GM21529 (cell line): Measurements from ENCODE around the gene HOGA1.

Experiments used
- ATAC-seq: cut with Tn5 transposase; IDR thresholded peaks from one replicate; pipeline ENCODE4 v1.9.1; 2021; ENCODE audit not compliant: unreplicated experiment

The HOGA1 gene

DNA sequence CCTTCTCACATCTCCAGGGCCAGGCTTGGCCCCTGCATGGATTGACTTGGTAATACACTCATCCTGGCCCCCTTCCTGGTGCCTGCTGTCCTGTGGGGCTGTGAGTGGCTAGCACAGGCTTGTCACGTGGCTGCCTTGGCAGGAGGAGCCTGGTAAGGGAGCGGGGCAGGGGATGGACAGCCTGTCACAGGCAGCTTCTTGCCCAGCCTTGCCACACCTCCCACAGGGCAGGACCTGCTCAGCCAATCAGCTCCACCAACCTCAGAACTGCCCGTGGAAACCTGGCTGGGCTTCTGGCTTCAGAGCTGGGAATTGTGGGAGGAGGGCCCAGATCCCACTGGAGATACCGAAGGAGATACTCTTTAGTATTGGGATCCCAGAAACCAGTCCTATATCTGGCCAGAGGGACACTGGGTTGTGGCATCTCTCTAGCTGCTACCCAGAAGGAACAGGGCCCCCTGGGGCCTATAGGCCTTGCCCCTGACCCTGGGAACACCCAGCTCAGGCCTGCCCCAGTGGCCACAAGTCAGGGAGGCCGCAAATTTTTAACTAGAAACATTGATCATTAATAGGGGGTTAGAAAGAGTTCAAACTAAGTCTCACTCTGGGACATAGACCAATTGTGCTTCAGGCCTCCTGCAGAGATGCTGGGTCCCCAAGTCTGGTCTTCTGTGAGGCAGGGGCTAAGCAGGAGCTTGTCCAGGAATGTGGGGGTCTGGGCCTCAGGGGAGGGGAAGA is at the start of gene HOGA1:
HOGA1 (plus strand) TSS at position 330 of the 738 bp plus-strand sequence; CDS start at position 645, 315 bp downstream.
- peak; percentile 69 for ATAC-seq

DNA sequence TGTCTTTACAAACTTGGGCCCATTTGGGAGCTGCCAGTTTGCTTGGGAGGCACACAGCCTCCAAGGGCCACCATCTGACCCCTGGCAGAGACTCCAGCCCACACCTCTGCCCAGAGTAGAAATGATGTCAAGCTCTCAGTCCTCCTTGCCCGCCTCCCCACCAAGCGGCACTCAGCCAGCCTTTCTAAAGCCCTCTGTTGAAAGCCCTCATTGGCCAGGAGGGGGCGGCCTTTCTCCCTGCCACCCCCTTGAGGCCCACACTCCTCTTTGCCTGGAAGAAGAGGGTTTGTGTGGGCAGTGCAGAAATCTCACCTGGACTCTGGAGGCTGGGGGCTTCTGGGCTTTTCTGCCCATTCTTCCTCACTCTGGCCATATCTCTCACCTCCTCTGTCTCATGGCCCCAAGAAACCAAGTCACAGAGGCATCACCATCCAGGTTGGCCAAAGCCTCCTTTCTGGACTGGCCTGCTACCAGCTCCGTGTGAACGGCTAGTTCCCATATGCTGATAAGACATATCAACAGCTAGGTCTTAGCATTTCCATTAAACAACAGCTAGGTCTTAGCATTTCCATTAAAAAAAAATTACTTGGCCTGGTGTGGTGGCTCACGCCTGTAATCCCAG is 49.3 kb upstream of the HOGA1 start:
- ATAC-seq, result no peak

DNA sequence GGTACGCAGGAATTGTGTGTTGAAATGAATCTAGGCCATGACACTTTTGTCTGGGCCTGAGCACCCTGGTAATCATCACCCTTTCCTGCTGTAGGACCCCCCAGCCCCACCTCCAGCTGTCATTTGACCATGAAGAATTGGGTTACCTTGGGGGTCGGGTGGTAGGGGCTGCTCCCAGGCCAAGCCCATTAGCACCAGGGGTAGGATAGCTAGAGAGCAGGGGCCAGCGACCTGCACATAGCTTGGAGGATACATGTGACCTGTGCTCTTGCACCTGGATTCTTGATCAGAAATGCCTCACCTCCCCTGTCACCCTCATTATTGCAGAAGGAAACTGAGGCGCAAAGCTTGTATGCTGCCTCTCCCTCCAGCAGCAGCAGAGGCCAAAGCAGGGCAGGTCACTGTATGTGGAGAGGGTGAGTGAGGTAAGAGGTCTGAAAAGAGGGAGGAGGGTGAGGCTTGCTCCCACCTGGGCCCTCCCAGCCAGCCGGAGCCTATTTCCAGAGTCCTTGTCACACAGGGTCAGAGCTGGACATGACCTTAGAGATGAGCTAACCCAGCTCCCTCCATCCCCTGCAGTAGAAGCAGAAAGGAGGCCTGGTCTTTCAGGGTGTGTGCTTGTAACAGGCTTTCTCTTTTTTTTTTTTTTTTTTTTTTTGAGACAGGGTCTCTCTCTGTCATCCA is 46.9 kb upstream of the HOGA1 start:
- ATAC-seq, result no peak

DNA sequence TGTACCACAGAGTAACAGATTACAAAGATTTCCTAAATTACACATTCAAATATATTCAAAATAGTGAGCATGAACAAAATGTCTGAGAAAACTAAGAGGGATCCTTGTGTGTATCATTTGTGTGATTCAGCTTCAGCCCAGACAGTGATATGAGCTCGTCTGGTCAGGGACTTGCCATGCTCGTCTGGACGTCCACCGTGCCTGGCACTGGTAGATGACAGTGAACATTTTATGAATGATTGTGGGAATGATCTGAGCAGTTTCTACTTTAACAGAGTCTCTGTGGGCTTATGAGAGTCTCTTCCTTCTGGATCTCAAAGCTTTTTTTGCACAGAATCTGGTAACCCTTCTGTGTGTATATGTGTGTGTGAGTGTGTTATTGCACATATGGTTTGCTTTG is 45.8 kb upstream of the HOGA1 start:
- ATAC-seq, result no peak

DNA sequence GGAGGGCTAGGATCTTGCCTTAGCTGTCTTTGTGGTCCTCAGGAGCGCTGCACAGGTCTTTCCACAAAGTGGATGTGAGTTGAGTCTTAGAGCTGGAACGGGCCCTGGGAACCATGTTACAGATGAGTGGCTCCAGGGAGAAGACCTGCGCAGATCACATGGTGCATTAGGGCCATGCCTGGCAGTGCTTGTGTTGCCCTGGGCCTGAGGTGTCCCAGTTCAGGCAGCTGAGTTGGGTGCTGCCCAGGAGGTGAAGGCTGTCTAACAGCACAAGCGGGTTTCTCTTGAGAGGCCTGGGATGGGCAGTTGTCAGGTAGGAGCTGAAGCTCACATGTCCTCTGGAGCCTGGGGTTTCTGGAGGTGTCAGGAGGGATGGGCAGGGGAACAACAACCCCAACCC is 45.4 kb upstream of the HOGA1 start:
- no peak for ATAC-seq

DNA sequence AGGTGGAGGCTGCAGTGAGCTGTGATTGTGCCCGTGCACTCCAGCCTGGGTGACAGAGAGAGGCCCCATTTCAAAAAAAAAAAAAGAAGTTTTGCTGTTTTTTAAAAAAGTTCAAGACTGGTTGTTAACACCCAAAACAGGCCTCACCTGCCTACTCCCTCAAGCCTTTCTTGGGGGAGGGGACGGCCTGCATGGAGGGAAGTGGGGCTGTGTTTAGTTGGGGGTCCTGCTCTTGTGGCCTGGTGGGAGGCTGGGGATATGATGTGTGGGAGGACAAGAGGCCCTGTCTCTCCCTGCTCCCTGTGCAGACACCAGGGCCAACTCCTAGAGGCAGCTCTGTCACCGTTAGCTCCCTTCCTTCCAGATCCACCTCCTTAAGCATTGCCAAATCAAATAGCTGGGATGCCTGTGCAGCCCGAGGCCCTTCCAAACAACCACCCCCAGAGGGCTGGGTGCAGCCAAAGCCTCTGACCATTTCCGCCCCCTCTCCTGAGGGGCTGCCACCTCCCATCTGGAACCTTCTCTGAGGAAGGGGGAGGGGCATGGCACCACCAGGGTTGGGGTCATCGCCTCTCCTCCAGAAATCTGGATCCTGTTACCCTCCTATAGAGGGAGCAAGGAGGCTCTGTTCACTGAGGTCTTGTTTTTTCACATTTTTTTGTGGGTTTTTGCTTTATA is 44.5 kb upstream of the HOGA1 start:
- no peak for ATAC-seq

DNA sequence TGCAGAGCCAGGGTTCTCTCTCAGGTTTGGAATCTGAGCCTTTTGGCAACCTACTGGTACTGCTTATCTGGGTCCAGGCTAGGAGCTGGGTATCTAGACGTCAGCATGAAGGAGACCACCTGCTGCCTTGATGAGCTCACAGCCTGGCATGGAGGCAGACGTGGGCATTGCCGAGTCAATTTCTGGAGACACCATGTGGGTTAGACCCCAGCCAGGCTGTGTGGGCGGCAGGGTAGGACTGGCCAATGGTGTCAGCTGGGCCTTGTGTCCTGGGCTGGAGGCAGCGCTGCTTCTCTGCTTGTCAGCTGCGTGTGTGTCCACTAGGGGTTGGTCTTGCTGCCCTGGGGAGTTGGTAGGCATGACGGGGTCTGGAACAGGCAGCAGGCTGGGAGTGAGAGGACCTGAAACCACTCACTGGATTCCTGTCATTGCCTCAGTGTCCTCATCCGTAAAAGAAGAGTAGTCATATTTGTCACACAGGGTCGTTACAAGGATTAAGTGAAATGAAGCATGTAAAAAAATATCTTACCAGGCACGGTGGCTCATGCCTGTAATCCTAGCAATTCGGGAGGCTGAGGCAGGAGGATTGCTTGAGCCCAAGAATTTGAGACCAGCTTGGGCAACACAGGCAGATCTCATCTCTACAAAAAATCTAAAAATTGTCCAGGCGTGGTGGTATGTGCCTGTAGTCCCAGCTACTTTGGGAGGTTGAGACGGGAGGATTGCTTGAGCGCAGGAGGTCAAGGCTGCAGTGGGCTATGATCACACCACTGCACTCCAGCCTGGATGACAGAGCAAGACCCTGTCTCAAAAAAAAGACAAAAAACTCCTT is 43.3 kb upstream of the HOGA1 start:
- no peak for ATAC-seq

DNA sequence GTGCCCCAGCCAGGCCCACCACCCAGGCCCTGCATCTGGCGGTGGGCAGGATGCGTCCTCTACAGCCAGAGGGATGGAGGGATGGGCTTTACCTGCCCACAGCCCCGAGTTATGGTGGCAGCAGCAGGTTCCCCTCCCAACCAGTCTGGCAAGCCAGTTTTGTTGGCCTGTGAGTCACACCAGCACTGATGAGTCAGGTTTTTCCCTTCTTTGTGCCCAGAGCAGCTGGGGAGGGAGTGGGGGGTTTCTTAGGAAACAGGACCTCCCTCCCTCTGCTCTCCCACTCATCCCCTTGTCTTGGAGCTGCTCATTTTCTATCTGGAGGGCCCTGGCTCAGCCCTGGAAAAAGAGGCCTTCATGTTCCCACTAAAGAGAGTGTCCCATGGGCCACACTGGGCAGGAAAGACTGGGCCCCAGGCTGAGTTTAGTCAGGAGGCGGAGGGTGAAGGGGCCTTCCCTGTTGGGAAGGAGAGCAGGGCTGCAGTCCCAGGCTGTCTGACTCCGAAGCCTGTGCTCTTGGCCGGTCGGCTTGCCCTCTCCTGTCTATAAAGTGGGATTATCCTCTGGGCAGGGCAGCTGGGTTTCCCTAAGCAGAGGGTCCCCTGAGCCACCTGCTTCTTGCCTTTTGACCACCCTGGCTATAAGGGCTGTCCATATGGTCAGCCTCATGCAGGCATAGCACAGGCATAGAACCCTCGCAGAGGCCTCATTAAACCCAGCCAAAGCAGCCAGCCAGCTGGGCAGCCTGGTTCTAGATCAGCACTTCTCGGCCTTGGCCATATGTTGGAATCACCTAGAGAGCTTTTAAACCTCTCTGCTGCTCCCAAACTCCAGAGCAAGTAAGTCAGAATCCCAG is 41.8 kb upstream of the HOGA1 start:
- no peak for ATAC-seq

DNA sequence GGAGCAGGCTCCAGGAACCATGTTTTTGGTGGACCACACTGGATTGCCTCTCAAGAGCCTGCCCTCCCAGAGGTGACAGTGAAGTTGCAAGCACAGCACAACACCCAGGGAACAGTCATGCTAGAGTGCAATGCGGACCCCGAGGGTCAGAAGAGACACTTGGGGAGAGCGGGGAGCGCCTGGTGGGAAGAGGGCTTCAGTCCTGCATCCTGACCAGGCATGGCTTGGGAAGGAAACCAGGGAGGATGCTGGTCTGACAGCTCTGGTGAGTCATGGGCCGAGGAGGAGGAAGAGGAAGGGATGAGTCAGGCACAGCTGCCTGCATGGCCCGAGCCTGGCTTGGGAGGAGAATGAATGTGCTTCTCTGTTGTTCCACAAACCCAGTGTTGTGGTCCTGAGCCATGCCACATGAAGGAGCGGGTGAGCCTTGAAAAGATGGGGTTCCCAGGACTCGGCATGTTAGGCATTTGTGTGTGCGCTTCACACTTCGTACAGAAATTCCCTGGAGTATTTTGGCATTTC is 41.1 kb upstream of the HOGA1 start:
- ATAC-seq, result no peak

DNA sequence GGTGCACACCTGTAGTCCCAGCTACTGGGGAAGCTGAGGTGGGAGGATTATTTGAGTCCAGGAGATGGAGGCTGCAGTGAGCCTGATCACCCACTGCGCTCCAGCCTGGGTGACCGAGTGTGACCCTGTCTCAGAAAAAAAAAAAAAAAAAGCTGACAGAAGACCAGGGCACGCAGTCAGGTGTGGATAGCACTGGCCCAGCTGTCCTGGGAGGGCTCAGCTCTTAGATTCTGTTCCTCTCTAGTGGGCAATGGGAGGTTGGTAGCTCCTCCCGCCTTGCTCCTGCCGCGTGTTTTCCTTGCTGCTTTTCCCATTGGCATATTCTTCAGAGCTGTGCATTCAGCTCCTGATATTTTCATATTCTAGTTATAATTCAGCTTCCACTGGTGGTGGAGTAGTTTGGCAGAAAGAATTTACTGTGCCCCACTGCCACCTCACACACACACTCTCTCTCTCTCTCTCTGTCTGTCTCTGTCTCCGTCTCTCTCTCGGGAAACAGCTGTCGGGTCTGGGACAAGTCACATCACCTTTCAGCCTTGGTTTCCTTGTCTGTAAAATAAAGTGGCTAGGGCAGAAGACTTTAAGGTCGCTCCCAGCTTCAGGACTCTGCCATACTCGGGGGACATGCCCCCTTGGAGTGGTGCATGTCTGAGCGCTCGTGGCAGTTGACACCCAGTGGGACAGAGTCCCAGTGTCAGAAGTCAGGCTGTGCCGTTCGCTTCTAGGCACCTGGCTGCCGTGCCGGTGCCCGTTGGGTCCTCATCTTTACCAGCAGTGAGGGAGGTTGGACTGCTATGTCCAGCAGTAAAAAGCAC is 37.5 kb upstream of the HOGA1 start:
- no peak for ATAC-seq

DNA sequence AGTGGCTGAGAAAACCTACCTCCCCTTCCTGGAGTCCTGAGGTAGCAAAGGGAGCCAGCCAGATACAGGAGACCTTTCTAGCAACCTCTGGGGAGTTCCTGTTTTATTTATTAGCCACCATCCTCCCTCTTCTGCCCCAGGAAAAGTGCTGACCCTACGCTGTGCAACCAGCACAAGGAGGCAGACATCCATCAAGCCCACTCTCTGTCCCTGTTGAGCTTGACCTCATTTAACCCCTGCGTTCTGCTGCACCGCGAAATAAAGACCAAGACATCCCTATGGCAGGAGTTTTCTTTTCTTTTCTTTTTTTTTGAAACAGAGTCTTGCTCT is 37.0 kb upstream of the HOGA1 start:
- ATAC-seq, result no peak

DNA sequence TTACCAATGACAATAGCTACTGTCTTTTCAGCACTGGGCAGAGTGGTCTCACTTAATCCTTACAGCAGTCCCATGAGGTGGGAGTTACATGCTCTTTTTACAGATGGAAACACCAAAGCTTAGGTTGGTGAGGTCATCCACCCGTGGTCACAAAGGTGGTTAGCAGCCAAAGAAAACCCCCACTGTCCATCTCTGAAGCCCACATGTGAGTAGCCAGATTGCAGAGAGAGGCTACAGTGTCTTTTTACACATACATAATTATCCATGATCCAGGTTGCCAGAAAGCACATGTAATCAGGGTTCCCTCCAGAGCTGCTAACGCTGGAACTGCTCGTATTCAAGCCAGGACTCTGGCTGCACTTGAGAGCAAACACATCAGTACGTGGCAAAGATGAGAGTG is 36.2 kb upstream of the HOGA1 start:
- no peak for ATAC-seq

DNA sequence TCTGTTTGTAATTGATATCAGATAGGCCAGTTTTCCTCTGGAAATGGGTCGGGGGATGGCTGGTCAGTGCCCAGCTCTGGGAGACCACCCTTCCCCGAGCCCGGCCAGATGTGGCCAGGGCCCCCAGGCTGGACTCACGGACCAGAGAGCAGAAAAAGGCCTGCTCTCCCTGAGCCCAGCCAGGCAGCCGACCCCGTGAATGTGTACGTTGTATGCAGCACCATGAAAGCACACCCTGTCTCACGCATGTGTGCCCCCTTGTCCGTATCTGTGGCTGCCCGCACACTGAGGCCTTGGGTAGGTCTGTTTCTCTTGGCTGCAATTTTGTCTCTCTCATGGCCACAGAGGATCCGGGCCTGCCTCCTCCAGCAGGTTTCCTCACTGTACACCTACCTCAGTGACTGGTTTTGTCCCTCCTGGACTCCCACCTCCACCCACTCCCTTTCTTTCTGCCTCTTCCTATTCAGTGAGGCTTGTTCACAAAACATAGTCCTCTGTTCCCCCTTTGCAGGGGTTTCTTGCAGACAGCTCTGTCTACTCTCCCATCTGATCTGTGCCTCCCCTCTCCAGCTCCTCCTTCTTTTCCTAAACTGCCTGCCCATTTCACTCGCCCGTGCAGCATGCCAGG is 35.2 kb upstream of the HOGA1 start:
- no peak for ATAC-seq

DNA sequence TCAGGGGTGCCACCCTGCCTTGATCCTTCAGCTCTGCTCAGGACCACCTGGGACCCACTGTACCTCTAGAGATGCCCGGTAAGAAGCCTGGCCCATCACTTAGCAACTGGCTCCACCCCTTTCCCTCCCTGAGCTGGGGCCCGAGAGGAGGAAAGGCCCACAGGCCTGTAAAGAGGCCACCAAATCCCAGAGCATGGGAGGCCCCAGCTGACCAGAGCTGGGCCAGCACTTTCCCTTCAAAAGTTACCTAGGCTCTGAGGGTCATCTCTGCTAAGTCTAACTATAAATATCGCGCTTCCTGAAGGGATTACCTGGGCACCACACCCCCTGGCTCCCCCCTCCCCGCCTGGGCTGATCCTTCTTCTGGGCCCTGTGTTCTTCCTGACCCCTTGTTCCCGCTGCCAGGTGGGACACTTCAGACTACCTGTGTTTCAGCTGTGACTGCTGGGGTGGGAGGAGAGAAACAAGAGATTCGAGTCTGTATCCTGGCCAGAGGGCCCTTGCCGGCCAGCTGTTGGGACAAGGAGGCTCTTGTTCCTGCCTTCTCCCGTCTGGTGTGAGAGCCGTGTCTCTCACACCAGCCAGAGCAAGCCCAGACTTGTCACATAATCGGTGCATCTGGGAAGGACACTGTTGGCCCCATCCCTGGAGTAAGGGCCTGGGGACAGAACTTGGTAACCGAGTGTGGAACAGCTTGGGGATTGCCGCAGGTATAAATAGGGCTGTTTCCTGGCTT is 34.4 kb upstream of the HOGA1 start:
- no peak for ATAC-seq

DNA sequence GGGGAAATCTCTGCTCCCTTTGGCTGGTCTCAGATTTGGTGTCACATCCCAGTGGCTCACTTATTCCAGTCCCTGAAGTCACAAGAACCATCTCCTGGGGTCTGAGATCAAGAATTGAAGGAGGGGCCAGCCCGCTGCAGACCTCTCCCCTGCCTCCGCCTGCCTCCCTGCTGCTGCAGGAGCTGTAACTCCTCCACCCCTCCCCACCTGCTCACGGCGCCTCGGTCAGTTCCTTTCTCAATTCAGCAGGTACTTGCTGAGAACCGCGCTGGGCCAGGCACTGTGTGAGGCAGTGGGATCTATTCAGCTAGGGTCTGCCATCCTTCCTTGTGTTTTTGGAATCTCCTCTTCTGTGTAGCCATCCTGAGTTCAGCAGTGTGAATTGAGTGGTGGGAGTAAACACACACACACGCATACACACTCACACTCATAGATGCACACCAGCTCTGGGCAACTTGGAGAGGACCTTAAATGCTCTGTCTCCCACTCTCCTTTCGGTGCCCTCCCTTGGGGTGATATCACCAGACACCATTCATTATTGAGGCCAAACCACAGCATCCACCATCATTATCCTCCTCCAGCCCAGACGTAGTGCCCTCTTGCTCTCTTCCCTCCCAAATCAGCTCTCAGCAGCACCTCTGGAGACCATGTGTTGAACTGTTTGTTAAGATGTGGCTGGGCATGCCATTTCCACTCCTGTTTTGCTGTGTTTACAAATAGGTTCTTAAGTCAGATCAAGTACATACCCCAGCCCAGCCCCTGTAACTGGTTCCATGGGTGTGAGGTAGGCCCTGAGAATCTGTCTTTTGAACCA is 33.6 kb upstream of the HOGA1 start:
- no peak for ATAC-seq

DNA sequence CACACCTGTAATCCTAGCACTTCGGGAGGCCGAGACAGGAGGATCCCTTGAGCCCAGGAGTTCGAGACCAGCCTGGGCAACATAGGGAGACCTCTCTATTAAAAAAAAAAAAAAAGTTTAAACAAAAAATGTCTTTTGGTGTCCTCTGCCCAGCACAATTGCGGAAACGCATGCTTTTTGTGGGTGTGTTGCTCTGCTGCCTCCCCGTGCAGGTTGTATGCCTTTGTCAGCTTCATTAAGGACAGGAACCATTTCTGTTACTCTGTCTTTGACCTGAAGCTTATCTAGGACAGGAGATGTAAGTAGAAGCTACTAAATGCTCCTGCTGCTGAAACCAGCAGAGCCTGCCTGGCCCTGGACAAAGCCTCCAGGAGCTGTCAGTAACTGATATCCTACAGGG is 32.9 kb upstream of the HOGA1 start:
- no peak for ATAC-seq

DNA sequence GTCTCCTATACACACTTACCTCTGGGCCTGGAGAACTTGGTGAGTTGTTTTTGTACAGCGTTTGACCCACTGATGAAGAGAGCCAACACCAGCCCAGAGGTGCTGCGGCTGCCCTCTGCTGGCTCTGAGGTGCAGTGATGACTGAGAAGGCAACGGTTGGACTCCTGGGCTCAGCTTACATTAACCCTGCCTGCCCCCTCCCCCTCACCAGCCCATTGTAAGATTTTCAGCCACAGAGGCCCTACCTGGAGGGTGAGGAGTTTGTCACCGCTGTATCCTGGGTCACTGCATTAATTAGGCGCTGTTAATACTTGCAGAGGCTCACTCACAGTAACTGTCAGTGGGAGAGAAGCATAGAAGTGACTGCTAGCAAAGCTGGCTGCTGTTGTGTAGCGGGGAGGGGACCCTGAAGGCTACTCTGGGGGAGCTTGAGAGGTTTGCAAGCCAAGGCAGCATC is 30.6 kb upstream of the HOGA1 start:
- ATAC-seq, result no peak
